ENCODE data around the gene ADAT3. TPM values are rescaled to one million over a fixed set of nuclear protein-coding genes. Genes with fewer than 3 reads are reported as not detected.

The ADAT3 gene
- total RNA-seq, 4 donors from 2014 or later: 2.4 to 6.2 (median 3.9) TPM

- DNase-seq (ENCODE audit: low spot score): no peak
- ATAC-seq (ENCODE audit: low FRiP score): no peak
- TF ChIP-seq, protein P1, sequence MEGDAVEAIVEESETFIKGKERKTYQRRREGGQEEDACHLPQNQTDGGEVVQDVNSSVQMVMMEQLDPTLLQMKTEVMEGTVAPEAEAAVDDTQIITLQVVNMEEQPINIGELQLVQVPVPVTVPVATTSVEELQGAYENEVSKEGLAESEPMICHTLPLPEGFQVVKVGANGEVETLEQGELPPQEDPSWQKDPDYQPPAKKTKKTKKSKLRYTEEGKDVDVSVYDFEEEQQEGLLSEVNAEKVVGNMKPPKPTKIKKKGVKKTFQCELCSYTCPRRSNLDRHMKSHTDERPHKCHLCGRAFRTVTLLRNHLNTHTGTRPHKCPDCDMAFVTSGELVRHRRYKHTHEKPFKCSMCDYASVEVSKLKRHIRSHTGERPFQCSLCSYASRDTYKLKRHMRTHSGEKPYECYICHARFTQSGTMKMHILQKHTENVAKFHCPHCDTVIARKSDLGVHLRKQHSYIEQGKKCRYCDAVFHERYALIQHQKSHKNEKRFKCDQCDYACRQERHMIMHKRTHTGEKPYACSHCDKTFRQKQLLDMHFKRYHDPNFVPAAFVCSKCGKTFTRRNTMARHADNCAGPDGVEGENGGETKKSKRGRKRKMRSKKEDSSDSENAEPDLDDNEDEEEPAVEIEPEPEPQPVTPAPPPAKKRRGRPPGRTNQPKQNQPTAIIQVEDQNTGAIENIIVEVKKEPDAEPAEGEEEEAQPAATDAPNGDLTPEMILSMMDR (IDR thresholded peaks at IDR 0.05): no peak
Observed at GRCh38 chr19:1863328-1863637, 41.9 kb upstream of the ADAT3 start, which contains the start of gene KLF16. KLF16 (minus strand) TSS chr19:1863579; CDS start chr19:1863497, 82 bp downstream.

DNA sequence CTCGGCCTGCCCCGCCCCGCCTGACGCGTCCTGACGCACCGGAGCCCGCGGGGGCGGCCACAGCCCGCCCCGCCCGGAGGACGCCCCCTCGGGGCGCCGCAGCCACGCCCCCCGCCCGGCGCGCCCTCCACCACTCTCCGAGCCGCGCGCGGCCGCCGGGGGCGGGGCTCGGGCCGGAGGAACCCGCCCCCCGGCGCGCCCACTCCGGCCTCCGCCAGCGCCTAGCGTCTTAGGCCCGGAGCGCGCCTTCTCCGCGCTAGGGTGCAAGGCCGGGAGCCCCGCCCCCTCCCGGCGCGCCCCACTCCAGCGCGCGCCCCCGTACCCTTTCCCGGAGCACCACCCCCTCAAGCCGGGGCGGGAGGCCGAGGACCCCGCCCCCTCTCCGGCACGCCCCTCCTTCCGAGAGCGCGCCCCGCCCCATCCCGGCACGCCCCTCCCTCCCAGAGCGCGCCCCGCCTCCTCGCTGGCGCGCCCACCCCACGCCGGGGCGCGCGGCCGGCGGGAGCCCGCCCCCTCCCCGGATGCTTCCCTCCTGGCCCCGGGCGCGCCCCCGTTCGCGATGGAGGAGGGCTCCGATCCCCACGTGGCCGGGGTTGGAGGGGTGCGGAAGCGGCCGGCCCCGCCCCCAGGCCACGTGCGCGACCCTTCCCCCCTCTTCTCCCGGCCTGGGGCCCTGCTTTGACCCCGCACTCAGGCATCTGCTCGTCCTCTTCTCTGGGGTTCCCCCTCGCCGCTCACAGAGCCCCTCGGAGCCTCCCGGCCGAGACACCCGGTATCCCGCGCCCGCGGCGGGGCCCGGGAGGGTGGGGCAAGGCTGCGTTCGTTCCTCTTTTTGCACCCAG lies 41.3 kb upstream of the ADAT3 start:
- TF ChIP-seq, protein P1 (IDR thresholded peaks at IDR 0.05): no peak
- DNase-seq (ENCODE audit: low spot score): peak; percentile 69
- ATAC-seq (ENCODE audit: low FRiP score): peak; percentile 75

- peak; percentile 52 for ATAC-seq (ENCODE audit: low FRiP score)
- DNase-seq (ENCODE audit: low spot score): no peak
- TF ChIP-seq, protein P1 (IDR thresholded peaks at IDR 0.05): peak in 1 of 3 donors; percentile 48
Observed at GRCh38 chr19:1864480-1865171, 40.6 kb upstream of the ADAT3 start.

DNA sequence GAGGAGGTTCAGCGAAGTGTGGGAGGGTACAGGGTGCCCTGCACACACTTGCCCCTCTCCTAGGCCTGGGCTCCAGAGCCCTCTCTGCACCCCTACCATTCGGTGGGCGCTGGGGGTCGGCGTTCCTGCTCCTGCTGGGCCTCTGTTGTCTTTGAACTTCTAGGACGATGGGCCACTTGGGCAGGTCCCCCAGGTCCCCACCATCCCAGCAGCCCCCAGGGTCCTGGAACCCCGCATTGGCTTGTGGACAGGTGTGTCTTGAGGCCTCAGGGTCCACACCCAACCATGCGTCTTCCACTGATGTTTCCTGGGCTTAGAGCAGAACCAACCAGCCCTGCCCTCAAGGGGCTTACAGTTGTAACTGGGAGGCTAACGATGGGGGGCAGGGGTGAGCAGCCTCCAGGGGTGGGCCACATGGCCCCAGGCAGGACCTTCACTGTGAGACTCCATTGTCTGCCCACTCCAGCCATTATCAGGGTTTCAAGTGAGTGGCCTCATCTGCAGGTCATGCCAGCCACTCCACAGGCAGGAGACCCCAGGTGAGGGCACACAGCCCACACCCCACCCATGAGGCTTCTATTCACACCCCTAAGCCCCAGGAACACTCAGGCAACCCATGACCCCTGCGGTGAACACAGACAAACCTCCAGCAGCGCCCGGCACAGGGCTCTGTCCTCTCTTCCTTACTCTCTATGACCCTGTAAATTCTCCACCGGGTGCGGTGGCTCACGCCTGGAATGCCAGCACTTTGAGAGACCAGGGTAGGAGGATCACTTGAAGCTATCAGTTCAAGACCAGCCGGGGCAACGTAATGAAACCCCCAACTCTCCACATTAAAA lies 39.8 kb upstream of the ADAT3 start:
- DNase-seq (ENCODE audit: low spot score) (no peak), ATAC-seq (ENCODE audit: low FRiP score) (no peak)
- TF ChIP-seq, protein P1 (IDR thresholded peaks at IDR 0.05): no peak

DNA sequence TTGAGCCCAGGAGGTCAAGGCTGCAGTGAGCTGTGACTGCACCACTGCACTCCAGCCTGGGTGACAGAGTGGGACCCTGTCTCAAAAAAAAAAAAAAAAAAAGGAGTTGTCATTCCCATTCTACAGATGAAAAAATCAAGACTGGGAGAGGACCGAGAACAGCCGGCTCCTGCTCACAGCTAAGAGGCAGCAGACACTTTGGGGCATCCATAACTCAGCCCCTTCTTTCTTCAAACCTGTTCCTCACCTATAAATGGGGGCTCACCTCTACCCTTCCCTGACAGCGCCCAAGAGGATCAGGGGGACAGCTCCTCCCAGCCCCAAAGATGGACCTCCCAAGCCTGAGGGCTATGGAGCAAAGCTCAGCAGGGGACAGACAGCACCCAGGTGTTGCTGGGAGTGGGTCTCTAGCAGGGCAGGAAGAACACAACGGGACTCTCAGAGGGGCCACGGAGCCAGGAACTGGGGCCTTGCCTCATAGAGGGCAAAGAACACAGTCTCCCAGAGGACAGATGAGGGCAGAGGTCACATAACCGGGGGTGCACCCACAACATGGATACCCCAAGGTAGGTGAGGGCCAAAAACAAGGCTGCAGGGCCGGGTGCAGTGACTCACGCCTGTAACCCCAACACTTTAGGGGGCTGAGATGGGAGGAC lies 38.4 kb upstream of the ADAT3 start:
- no peak for ATAC-seq (ENCODE audit: low FRiP score)
- TF ChIP-seq, protein P1 (IDR thresholded peaks at IDR 0.05): no peak
- DNase-seq (ENCODE audit: low spot score): no peak

DNA sequence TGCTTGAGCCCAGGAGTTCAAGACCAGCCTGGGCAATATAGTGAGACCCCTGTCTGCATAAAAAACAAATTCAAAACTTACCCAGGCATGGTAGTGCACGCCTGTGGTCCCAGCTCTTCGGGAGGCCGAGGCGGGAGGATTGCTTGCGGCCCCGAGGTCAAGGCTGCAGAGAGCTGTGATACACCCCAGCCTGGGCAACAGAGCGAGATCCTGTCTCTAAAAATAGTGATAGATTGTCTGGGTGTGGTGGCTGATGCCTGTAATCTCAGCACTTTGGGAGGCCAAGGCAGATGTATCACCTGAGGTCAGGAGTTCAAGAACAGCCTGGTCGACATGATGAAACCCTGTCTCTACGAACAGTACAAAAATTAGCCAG lies 37.9 kb upstream of the ADAT3 start:
- DNase-seq (ENCODE audit: low spot score) (no peak), ATAC-seq (ENCODE audit: low FRiP score) (no peak)
- TF ChIP-seq, protein P1 (IDR thresholded peaks at IDR 0.05): no peak

Data from omental fat pad (tissue), 4 donors.